Measurements from ENCODE around the gene B3GNT5.

B3GNT5 gene

DNA sequence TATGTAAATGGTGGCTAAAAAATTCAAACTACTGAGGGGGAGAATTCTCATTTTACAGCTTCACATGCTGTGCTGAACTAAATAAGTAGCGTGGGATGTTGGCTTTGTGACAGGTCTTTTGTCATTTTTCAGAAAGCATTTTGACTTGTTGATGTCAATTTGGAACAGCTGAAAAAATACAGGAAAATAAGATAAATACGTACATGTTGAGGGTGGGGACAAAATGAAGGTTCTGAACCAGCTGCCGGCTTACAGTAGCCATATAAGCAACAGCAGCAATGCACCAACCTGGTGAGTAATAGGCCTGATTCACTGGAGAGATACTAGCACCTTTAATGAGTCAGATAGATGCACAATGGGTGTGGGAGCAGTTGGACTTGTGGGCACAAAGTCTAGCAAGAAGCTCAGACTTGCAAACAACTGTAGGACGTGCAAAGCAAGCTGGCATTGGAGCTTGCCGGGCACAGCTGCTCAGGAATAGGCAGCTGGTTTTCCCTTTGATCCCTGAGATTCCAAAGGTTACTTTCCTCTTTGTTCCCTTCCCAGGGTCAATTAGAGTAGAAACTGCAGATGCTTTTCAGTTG is 12.9 kb downstream of the B3GNT5 start:
- DNase-seq (ENCODE audit: low read depth in 2 of 2) = no peak

DNA sequence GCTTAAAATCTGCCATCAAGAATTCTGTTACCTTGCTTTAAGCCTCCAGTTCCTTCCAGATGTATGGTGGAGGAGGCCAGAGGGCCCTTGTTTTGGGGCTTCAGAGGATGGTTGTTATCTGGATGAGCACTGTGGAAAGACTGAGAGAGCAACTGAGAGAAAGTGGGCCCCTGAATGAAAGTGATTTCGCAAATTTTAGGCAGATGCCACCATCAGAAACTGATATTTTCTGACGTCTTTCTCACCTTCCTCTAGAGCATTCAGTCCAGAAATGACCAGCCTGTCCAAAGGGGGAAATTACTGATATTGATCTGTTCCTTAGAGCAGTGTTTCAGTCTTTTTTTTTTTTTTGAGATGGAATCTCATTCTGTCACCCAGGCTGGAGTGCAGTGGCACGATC is 13.4 kb downstream of the B3GNT5 start:
- no peak for DNase-seq (ENCODE audit: low read depth in 2 of 2)

DNA sequence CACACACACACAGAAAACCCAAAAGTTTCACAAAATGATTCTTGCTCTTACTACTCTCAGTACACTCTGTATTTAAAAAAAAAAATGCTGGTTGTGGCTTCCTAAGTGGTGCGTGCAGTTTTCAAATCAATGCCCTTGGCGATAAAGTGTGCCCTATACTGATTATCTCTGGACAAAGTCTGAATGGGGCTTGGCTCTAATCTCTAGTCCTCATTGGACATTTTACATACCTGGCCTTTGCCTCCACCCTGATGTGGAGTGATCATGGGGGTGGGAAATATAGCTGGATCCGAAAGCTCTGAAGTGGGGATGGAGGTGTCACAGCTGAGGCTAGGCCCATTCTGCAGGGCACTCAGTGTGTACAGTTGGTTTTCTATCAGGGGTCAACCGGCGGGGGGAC is 14.1 kb downstream of the B3GNT5 start:
- DNase-seq (ENCODE audit: low read depth in 2 of 2) = no peak

DNA sequence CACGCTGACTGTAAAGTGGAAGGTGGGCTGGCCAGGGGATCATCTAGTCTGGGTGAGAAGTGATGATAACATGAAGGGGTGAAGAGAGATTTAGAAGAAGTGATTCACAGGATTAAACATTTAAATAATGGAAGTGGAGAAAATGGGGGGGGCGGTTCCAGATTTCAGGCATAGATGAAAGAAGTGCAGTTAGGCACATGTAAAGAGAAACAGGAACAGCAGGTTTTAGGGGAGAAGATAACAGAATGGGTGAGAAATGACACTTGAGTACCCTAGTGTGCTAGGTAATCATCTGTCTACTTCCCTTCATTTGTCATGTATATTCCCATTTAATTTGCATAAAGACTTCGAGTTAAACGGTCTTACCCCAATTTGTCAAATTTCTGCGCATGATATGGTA is 15.3 kb downstream of the B3GNT5 start:
- no peak for DNase-seq (ENCODE audit: low read depth in 2 of 2)

DNA sequence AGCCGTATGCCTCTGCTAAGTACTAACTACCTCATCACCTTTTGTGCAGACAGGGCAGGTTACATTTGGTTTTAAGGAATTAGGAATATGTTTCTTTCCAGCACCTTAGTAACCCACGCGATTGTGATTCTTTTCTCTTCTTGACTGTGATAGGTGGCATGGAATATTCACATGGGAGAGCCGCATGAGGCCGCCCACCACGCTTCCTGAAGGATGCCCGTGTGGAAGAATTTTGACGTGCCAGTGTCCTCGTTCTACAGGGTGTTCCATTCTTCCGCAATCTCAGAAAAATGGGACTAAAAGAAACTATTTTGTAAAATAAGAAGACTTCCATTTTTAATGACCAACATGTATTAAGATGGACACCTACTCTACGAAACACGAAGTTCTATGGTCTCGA is 16.3 kb downstream of the B3GNT5 start:
- DNase-seq (ENCODE audit: low read depth in 2 of 2) = no peak

DNA sequence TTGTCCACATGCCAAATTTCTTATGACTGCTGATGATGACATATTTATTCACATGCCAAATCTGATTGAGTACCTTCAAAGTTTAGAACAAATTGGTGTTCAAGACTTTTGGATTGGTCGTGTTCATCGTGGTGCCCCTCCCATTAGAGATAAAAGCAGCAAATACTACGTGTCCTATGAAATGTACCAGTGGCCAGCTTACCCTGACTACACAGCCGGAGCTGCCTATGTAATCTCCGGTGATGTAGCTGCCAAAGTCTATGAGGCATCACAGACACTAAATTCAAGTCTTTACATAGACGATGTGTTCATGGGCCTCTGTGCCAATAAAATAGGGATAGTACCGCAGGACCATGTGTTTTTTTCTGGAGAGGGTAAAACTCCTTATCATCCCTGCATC is 17.3 kb downstream of the B3GNT5 start:
- DNase-seq (ENCODE audit: low read depth in 2 of 2) = no peak

DNA sequence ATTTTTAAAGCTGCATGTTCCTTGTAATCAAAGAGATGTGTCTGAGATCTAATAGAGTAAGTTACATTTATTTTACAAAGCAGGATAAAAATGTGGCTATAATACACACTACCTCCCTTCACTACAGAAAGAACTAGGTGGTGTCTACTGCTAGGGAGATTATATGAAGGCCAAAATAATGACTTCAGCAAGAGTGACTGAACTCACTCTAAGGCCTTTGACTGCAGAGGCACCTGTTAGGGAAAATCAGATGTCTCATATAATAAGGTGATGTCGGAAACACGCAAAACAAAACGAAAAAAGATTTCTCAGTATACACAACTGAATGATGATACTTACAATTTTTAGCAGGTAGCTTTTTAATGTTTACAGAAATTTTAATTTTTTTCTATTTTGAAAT is 19.1 kb downstream of the B3GNT5 start:
- no peak for DNase-seq (ENCODE audit: low read depth in 2 of 2)

DNA sequence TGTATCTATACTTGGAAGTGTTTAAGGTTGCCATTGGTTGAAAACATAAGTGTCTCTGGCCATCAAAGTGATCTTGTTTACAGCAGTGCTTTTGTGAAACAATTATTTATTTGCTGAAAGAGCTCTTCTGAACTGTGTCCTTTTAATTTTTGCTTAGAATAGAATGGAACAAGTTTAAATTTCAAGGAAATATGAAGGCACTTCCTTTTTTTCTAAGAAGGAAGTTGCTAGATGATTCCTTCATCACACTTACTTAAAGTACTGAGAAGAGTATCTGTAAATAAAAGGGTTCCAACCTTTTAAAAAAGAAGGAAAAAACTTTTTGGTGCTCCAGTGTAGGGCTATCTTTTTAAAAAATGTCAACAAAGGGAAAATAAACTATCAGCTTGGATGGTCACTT is 19.7 kb downstream of the B3GNT5 start:
- DNase-seq (ENCODE audit: low read depth in 2 of 2) = no peak

DNA sequence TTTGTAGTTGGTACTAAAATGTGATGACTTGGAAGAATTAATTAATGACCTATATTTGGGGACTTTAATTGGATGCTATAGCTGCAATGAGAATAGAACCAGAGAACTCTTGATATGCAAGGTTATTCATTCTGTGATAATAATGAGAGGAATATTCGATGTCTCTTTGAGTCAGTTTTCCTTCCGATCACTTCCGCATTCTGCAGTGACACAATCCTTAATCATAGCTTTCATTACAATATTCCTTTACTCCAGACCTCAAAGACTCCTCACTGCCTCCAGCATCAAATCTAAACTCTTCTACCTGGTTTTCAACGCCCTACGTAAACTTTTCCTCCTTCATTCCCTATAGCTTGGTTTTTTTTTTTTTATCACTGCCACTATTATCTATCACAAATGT is 21.6 kb downstream of the B3GNT5 start:
- no peak for DNase-seq (ENCODE audit: low read depth in 2 of 2)

DNA sequence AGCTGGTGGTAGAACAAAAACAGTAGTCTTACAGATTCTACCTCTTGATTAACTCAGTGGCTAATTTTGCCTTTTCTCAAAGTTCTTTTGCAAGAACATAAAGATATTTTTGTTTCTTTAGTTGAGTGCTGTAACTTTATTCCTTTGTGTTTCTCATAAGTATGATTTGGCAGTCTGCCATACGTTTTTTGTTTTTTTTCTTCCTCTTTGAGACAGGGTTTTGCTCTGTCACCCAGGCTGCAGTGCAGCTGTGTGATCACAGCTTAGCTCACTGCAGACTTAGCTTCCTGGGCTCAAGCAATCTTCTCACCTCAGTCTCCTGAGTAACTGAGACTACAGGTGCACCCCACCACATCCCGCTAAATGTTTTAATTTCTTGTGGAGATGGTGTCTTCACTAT is 22.4 kb downstream of the B3GNT5 start:
- no peak for DNase-seq (ENCODE audit: low read depth in 2 of 2)

DNA sequence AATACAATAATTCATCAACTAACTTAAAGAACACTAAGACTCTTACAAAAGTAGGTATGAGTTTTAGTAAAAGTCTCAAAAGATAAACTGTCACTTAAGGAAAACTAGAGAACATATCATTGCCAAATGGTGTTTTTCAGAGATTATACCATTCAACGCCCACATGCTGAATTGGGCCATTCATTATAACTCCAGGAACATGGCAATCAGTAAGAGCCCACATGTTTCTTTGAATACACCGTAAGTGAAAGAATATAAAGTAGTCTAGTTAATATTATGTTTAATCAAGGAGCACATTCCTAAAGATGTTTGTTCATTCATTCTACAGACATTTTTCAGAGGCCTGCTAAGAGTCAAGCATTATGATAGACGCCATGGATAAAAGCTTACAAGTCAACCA is 22.9 kb downstream of the B3GNT5 start:
- no peak for DNase-seq (ENCODE audit: low read depth in 2 of 2)

DNA sequence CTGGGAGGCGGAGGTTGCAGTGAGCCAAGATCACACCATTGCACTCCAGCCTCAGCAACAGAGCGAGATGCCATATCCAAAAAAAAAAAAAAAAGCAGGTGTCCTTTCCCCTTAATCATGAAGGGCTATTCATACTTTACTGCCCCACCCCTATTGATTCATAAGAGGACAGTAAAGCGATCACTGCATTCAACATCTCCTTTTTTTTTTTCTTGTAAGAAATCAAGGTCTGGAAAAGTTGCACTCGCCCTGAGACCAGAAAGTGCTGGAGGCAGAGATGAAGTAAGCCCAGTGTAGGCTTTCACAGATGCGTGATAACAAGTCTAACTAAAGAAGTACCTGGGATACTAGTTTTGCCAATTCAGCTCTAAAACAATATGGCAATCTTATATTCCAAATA is 24.2 kb downstream of the B3GNT5 start:
- no peak for DNase-seq (ENCODE audit: low read depth in 2 of 2)

DNA sequence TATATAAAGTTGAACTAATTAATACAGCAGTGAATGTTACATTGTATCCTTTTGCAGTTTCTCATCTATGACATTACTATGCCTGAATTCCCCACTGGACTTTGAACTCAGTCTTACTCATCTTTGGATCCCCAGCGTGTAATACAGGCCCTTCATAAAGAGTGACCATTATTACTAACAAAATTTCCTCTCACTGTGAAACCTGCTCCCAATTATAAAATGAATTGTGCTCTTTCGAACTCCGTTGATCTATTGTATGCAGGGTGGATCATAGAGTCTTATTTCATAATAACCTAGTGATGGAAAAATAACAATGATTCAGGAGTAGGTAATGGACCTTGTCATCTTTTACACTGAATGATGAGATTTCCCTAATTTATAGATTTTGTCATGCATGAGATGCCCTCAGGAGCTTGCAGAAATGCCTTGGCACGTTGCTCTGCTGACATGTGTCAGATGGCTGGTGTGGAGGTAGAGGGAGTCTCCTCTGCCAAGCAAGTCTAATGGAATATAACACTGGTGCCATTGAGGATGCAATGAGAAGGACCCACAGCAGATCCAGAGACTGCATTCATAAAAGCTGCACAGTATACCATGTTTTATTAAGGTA is 25.5 kb downstream of the B3GNT5 start:
- DNase-seq (ENCODE audit: low read depth in 2 of 2) = no peak

DNA sequence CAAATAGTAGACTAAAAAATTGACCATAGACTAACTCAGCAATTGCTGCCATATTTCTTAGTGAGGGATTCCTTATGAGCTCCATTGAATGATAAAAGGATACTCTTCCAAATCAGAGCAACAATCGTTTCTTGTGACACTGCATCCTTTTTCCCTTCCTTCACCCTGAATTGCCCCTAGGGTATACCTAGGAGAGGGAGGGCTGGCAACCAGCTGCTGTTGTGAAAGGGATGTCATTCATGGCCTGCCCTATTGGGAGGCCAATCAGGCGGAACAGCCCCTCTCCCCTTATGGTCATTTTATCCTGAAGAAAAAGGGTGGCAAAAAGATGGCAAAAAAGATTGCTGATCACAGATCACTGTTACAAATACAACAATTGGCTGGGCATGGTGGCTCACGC is 26.3 kb downstream of the B3GNT5 start:
- DNase-seq (ENCODE audit: low read depth in 2 of 2) = no peak

DNA sequence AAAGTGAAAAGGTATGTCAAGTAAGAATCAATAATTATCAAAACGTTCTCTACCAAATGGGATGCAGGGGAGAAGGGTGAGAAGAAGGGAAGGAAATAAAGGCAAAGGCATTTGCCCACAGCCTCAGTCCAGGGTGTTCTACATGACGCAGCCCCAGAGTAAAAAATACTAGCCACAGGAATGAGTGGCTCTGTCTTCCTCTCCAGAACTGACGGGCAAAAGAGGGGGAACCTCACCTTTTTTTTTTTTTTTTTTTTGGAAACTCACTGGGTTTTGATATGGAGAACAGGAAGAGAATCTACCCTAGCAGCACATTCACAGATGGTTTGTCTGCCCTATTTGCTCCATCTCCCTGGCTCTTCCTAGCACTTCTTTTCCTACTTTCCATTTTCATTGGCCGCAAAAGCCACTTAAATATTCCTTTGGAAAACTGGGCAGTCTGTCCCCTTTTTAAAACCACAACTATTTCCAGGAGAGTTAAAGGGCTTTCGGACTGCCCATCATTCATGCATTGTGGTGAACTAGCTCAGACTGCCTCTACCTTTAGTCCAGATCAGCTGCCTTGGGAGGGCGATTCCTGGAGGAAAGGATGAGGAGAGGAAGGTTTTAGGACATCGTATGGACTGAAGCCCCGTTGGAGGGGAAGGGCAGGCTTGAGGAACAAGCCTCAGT is 28.2 kb downstream of the B3GNT5 start:
- no peak for DNase-seq (ENCODE audit: low read depth in 2 of 2)

DNA sequence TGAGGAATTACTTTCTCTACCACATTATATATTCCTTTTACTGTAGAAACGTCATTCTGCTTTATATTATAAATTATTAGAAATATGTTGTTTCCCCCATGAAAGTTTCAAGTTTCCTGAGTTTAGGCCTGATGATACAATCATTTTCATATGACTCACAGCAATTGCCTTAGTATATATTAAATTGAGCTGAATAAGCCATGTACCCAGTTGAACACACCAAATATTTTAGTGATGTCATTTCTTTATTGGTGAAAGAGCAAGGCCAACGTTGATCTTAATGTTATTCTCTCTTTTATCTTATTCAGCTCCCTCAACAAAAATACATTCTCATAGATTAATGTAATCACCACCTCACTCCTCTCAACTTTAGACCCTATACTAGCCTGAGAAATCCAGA is 30.8 kb downstream of the B3GNT5 start:
- DNase-seq (ENCODE audit: low read depth in 2 of 2) = no peak

DNA sequence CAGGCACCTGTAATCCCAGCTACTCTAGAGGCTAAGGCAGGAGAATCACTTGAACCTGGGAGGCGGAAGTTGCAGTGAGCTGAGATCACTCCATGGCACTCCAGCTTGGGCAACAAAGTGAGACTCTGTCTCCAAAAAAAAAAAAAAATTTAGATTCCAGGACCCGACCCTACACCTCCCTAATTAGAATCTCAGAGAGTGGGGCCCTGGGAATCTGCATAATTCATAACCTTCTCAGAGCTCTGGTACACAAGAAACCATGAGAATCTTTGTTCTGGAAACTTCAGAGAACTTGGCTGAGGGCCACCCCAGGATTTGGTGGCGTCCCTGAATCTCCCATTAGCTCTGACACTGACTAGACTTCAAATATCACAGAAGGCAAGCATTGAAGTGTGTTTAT is 31.5 kb downstream of the B3GNT5 start:
- no peak for DNase-seq (ENCODE audit: low read depth in 2 of 2)

DNA sequence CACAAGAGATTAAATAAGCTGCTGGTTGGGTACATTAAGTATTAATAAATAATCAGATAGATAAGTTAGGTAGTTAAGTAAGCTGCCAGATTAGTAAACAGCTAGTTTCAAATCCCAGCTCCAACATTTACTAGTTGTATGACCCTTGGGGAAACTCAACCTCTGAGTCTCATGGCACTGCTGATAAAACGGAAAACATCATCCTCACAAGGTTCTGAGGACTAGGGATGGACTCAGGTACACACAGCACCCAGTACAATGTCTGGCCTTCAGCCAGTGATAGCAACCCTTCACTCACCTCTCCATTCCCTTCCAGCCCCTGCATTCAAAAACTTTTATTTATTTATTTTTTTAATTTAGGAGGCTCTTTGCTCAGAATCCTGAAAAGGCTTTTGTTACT is 32.3 kb downstream of the B3GNT5 start:
- DNase-seq (ENCODE audit: low read depth in 2 of 2) = no peak

DNA sequence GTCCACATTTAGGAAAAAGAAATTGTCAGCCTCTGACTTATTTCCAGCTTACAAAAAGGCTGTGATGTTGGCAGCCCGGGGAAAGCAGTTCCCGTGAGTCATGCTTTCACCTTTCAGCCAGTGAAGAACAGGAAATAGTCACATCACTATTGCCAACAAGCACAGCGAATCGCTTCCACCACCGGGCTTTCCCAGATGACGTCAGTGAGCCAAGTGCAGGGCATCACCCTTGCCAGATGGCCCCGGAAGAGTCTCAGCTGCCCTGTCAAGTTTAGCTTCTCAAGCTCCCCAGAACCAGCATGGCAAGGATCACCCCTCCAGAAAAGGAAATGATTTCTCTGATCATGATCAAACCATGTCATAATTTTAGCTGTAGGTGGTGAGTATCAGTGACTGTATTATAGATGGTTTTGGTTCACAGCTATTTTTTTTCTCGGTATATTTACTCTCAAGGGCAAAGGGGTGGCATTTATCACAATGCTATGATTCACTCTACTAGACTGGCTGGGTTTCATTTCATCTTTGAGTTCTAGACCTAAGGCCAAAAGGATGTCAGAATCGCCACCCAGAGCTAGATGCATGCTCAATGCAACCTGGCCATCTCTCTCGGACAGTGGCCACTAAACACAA is 32.9 kb downstream of the B3GNT5 start:
- DNase-seq (ENCODE audit: low read depth in 2 of 2) = peak; percentile 77 to 78

DNA sequence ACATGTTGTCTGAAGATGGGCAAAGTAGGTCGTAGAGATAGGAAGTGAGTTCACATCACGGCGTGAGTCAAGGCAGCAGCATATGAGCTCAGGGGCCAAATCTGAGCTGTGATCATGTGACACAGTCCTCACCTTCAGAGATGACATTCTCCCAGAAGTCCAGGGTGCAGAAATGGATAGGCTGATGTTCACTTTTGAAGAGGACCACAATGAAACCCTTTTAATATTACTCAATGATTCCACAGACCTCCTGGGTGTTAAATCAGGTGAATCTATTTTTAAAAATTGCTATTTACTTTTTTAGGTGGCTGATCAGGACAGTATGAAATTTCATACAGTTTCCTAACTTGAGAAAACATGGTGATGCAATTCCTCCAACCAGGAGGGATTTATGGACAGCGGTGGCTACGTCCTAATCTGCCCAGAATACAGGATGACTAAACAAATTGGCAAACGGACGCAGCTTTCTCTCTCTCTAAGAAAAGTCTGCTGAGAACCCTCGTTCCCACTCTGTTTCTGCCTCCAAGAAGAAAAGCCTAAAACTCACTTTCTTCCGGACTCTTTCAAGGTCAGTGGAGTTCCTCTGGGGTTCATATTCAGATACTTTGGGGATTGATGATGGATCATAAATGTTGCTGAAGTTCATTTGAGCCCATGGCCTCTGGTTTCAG is 34.4 kb downstream of the B3GNT5 start:
- DNase-seq (ENCODE audit: low read depth in 2 of 2) = no peak

DNA sequence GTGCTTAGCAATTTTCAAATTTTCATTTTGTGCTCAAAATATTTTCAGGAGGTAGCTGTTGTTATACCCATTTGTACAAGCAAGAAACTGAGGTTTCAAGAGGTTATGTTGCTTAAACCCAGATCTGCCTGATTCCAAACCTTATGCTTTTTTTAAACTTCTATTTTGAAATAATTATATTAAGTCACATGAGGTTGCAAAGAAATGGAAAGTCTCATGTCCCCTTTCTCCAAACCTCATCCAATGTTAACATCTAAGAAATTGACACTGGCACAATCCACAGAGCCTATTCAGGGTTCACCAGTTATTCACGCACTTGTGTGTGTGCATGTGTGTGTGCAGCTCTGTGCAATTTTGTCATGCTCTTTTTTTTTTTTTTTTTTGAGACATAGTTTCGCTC is 35.1 kb downstream of the B3GNT5 start:
- no peak for DNase-seq (ENCODE audit: low read depth in 2 of 2)

DNA sequence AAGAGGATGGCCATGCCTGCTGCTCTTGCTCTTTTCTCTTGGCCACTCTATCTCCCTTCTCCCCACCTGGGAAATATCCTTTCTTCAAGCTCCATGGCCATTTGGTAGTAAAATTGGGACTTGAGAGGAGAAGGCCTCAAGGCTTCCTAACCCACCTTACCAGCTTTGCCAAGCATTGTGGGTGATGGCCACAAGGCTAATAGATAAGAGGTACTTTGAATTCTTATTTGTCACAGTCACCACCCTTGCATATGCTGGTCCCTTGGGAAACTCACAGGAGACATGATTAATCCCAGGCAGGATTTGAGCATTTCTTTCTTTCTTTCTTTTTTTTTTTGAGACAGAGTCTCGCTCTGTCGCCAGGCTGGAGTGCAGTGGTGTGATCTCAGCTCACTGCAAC is 37.2 kb downstream of the B3GNT5 start:
- no peak for DNase-seq (ENCODE audit: low read depth in 2 of 2)

Measured in stimulated activated CD4-positive, alpha-beta T cell treated with anti-CD3 and anti-CD28 coated beads, Interleukin-1b, Interleukin-23, amount 100 ng/mL, for 1 hour (primary cell).